Activated naive CD4-positive, alpha-beta T cell treated with anti-CD3 and anti-CD28 coated beads, Interleukin-2, amount 50 U/mL, for 24 hours (primary cell): ENCODE results near the gene KCNT1.

Experiments used
- H3K27ac Mint-ChIP-seq: one replicate; pipeline ENCODE4 v1.8.0; 2021; ENCODE audit warnings: mild to moderate bottlenecking, mixed read lengths
- H3K27me3 Mint-ChIP-seq: one replicate; pipeline ENCODE4 v1.8.0; 2021; ENCODE audit warnings: mixed read lengths
- H3K36me3 Mint-ChIP-seq: one replicate; pipeline ENCODE4 v1.8.0; 2021; ENCODE audit warnings: mixed read lengths
- H3K4me1 Mint-ChIP-seq: one replicate; pipeline ENCODE4 v1.8.0; 2021; ENCODE audit warnings: mixed read lengths
- H3K4me3 Mint-ChIP-seq: one replicate; pipeline ENCODE4 v1.8.0; 2021; ENCODE audit warnings: mild to moderate bottlenecking, mixed read lengths
- H3K9me3 Mint-ChIP-seq: one replicate; pipeline ENCODE4 v1.8.0; 2021; ENCODE audit warnings: mixed read lengths

The KCNT1 gene

DNA sequence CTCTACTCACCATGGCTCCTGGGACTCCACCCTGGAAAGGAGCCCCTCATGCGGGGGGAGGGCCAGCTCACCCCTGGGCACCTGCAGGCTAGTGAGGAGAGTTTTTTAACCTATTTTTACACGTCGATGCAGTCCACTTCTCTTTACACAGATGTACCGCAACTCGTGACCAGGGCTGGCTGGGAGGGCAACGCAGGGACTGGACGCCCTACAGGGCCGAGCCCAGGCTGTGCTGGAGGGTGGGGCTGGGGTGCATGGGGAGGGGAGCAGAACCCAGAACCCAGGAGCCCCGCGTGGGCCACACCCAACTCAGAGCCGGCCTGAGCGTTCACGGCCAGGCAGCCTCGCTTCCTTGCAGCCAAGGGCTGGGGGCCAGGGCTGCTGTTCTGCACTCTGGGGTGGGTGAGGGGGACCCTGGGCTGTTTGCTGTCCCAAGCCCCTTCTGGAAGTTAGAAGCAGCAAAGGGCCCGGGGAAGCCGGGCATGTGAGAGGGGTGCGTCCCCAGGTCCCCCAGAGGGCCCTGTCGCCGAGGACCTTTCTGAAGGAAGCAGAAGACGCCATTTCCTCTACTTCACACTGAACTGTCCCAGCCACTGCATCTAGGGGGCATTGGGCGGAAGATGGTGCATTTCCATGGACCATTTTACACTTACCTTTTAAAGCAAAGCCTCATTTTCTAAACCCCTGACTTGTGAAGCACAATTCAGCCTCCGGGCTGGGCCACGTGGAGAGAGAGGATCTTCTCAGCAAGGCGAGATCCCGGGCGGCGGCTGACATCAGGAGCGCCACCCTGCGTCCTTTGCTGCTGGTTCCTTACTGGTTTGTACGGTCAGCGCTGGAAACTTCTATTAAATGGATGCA, 90.5 kb downstream of the KCNT1 start:
- no peaks in the 10 kb centered on the region for H3K9me3 Mint-ChIP-seq
- H3K36me3 Mint-ChIP-seq, result no peaks in the 10 kb centered on the region
- H3K27me3 Mint-ChIP-seq, result no peaks in the 10 kb centered on the region
- H3K4me3 Mint-ChIP-seq, result no peak overlapping the region
- no peaks in the 10 kb centered on the region for H3K4me1 Mint-ChIP-seq
- H3K27ac Mint-ChIP-seq, result no peak overlapping the region

- Mint-ChIP-seq H3K36me3 (no peaks in the 10 kb centered on the region), H3K4me1 (no peaks in the 10 kb centered on the region), H3K27ac (no peak overlapping the region), H3K27me3 (no peaks in the 10 kb centered on the region), H3K9me3 (no peaks in the 10 kb centered on the region), H3K4me3 (no peak overlapping the region)
Observed at GRCh38 chr9:135793221-135794056, 91.5 kb downstream of the KCNT1 start.

GRCh38 chr9:135794057-135794335, 92.0 kb downstream of the KCNT1 start:
- Mint-ChIP-seq H3K9me3 (no peaks in the 10 kb centered on the region), H3K4me1 (no peaks in the 10 kb centered on the region), H3K4me3 (no peak overlapping the region), H3K27me3 (no peaks in the 10 kb centered on the region), H3K36me3 (no peaks in the 10 kb centered on the region), H3K27ac (no peak overlapping the region)

DNA sequence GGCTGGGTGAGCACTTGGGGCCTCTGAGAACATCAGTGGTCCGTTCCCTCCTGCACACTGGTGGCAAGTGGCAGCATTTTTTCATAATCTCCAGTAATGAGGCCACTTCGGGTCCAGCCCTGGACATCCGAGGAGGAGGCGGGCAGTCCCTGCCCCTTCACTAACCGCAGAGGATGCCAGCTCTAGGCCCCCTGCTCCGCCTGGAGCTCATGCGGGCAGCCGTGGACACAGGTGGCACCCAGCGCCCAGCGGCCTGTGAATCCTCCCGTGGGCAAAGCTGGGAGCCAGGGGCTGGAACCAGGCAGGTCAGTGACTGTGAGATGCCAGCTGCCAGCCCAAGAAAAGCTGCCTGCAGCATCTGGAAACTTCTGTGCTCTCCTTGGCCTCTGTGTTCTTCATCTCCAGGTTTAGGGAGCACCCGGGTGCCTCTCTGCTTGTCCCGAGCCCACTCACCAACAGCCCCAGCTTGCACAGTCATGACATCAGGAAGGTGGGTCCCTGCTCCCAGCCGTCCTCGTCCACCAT, 92.4 kb downstream of the KCNT1 start:
- no peaks in the 10 kb centered on the region for H3K4me1 Mint-ChIP-seq
- no peaks in the 10 kb centered on the region for H3K9me3 Mint-ChIP-seq
- H3K4me3 Mint-ChIP-seq, result no peak overlapping the region
- no peaks in the 10 kb centered on the region for H3K27me3 Mint-ChIP-seq
- H3K27ac Mint-ChIP-seq, result no peak overlapping the region
- H3K36me3 Mint-ChIP-seq, result no peaks in the 10 kb centered on the region

DNA sequence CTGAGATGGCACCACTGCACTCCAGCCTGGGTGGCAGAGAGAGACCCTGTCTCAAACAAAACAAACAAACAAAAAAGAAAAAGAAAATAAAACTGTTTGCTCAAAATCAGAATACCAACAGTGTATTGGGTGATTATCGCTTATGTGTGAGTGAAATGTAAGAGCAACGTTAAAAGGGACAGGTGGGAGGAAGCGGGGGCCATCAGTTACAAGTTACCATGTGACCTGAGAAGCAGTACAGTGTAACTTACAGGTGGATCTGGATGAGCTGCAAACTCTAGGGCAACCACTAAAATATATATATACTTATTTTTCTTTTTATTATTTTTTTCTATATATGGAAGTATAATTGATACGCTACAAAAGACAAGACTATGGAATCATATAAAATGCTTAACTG, 93.4 kb downstream of the KCNT1 start:
- Mint-ChIP-seq H3K4me3 (no peak overlapping the region), H3K27ac (no peak overlapping the region), H3K27me3 (no peaks in the 10 kb centered on the region), H3K4me1 (no peaks in the 10 kb centered on the region), H3K36me3 (no peaks in the 10 kb centered on the region), H3K9me3 (no peaks in the 10 kb centered on the region)

GRCh38 chr9:135796784-135797485, 95.0 kb downstream of the KCNT1 start:
- Mint-ChIP-seq H3K27me3 (no peaks in the 10 kb centered on the region), H3K36me3 (no peaks in the 10 kb centered on the region), H3K27ac (no peak overlapping the region), H3K9me3 (no peaks in the 10 kb centered on the region), H3K4me1 (no peaks in the 10 kb centered on the region), H3K4me3 (no peak overlapping the region)

- Mint-ChIP-seq H3K36me3 (no peaks in the 10 kb centered on the region), H3K4me1 (no peaks in the 10 kb centered on the region), H3K27ac (no peak overlapping the region), H3K27me3 (no peaks in the 10 kb centered on the region), H3K9me3 (no peaks in the 10 kb centered on the region), H3K4me3 (no peak overlapping the region)
Observed at GRCh38 chr9:135797507-135798262, 95.7 kb downstream of the KCNT1 start.

DNA sequence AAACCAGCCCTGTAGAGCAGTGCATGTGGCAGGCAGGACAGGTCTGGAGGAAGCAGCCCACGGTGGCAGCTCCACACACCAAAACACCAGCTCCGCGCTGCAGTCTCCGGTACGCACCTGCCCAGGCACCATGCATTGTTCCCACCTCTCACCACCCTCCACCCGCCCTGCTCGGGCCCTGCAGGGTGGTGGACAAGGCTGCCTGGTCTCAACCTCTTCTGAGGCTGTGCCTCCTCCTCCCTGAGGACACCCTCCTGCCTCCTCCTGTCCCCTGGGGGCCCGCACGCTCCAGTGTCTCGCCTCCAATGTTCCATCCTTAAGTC, 96.2 kb downstream of the KCNT1 start:
- no peaks in the 10 kb centered on the region for H3K4me1 Mint-ChIP-seq
- H3K27me3 Mint-ChIP-seq, result no peaks in the 10 kb centered on the region
- H3K36me3 Mint-ChIP-seq, result no peaks in the 10 kb centered on the region
- H3K4me3 Mint-ChIP-seq, result no peak overlapping the region
- no peaks in the 10 kb centered on the region for H3K9me3 Mint-ChIP-seq
- no peak overlapping the region for H3K27ac Mint-ChIP-seq

GRCh38 chr9:135799261-135799660, 97.3 kb downstream of the KCNT1 start:
- no peaks in the 10 kb centered on the region for H3K36me3 Mint-ChIP-seq
- no peak overlapping the region for H3K4me3 Mint-ChIP-seq
- H3K9me3 Mint-ChIP-seq, result no peaks in the 10 kb centered on the region
- H3K27ac Mint-ChIP-seq, result no peak overlapping the region
- H3K27me3 Mint-ChIP-seq, result no peaks in the 10 kb centered on the region
- no peaks in the 10 kb centered on the region for H3K4me1 Mint-ChIP-seq

DNA sequence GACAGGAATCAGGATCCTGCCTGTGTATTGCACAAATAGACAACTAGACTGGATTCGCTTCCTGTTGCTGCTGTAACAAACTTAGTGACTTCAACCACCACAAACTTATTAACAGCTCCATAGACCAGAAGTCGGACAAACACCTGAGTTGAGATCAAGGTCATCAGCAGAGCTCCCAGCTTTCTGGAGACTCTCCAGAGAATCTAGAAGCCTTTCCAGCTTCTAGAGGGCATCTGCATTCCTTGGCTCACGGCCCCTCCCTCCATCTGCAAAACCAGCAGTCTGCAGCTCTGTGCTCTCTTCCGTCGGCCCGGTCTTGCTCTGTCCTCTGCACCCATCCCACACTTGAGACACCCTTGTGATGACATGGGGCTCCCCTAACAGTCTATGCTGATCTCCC, 99.1 kb downstream of the KCNT1 start:
- H3K4me3 Mint-ChIP-seq, result no peak overlapping the region
- H3K9me3 Mint-ChIP-seq, result no peaks in the 10 kb centered on the region
- H3K4me1 Mint-ChIP-seq, result peaks cover 3% of the 10 kb centered on the region
- no peaks in the 10 kb centered on the region for H3K36me3 Mint-ChIP-seq
- H3K27ac Mint-ChIP-seq, result no peak overlapping the region
- H3K27me3 Mint-ChIP-seq, result no peaks in the 10 kb centered on the region

DNA sequence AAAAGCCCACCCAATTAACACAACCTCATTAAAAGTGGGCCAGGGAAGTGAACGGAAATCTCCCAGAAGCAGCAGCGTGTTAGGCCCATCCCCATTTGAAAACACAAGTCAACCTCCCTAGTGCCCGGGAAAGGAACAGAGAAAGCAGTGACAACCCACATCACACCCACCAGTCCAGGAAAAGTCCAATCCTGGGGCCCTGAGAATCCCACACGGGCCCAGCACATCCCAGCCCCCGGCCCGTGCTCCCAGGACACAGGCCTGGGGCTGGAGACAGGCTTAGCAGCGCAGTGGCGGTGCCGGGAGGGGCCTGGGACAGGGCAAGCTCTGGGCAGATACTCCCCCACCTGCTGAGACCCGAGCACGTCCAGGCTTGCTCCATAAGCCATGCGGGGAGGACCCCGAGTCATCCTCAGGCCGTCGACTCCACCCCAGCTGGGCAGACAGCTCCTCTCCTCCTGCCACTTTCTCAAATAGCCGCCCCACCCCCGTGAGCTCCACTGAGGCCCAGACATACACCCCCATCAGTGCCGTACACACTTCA, 101.0 kb downstream of the KCNT1 start:
- no peaks in the 10 kb centered on the region for H3K36me3 Mint-ChIP-seq
- H3K4me1 Mint-ChIP-seq, result peaks cover 4% of the 10 kb centered on the region
- H3K9me3 Mint-ChIP-seq, result no peaks in the 10 kb centered on the region
- H3K27ac Mint-ChIP-seq, result no peak overlapping the region
- no peaks in the 10 kb centered on the region for H3K27me3 Mint-ChIP-seq
- H3K4me3 Mint-ChIP-seq, result no peak overlapping the region

DNA sequence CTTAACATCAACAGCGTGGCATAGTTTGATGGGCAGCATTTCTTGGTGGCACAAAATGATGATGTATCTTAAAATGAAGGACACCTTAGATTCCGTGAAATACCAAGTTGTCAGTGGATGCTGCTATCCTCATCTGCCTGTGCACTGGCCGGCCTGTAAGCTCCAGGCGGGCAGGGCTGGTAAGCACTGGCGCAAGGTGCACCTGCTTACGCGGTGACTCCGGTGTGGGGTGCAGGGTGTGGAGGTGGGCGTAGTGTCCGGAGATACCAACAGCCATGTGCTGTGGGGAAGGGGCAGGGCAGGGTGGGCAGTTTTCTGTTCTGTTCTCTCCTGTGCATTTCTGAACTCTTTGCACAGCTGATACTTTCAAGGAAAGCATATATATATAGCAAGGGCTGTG, 101.5 kb downstream of the KCNT1 start:
- Mint-ChIP-seq H3K4me1 (peaks cover 4% of the 10 kb centered on the region), H3K9me3 (no peaks in the 10 kb centered on the region), H3K4me3 (no peak overlapping the region), H3K27ac (no peak overlapping the region), H3K36me3 (no peaks in the 10 kb centered on the region), H3K27me3 (no peaks in the 10 kb centered on the region)

GRCh38 chr9:135804581-135805421, 102.8 kb downstream of the KCNT1 start:
- no peak overlapping the region for H3K4me3 Mint-ChIP-seq
- H3K36me3 Mint-ChIP-seq, result peaks cover 1% of the 10 kb centered on the region
- no peaks in the 10 kb centered on the region for H3K27me3 Mint-ChIP-seq
- no peak overlapping the region for H3K27ac Mint-ChIP-seq
- no peaks in the 10 kb centered on the region for H3K9me3 Mint-ChIP-seq
- peaks cover 4% of the 10 kb centered on the region for H3K4me1 Mint-ChIP-seq

GRCh38 chr9:135805422-135806022, 103.5 kb downstream of the KCNT1 start:
- H3K27ac Mint-ChIP-seq, result no peak overlapping the region
- no peaks in the 10 kb centered on the region for H3K27me3 Mint-ChIP-seq
- H3K4me3 Mint-ChIP-seq, result no peak overlapping the region
- H3K36me3 Mint-ChIP-seq, result peaks cover 3% of the 10 kb centered on the region
- peaks cover 4% of the 10 kb centered on the region for H3K4me1 Mint-ChIP-seq
- no peaks in the 10 kb centered on the region for H3K9me3 Mint-ChIP-seq
